ENCODE results near the gene ZMIZ1. TPM values are rescaled to one million over a fixed set of nuclear protein-coding genes. Genes with fewer than 3 reads are reported as not detected.

The ZMIZ1 gene
- total RNA-seq, 1 experiment from 2014 or later, result 35.8 TPM

GRCh38 chr10:79360499-79361342, 292.0 kb downstream of the ZMIZ1 start:
- Histone ChIP-seq H3K36me3 (ENCODE audit: insufficient read depth, low read length, poor library complexity, severe bottlenecking) (peaks cover 4% of the 10 kb centered on the region), H3K4me3 (ENCODE audit: low read depth, low read length, poor library complexity, severe bottlenecking) (no peak overlapping the region), H3K4me1 (ENCODE audit: insufficient read depth, low read length, poor library complexity, severe bottlenecking) (no peaks in the 10 kb centered on the region), H3K27ac (ENCODE audit: low read depth, low read length, poor library complexity, severe bottlenecking) (no peak overlapping the region), H3K27me3 (replicated peaks; ENCODE audit: insufficient read depth, low read depth, low read length, poor library complexity) (peaks cover 10% of the 10 kb centered on the region), H3K9me3 (ENCODE audit: low read depth, low read length, poor library complexity, severe bottlenecking) (no peaks in the 10 kb centered on the region)
- CTCF ChIA-PET, result no interaction called here
- intact Hi-C loops (cut with micrococcal nuclease; ENCODE audit: unreplicated experiment), result no loop called here
- TF ChIP-seq EZH2 (IDR thresholded peaks at IDR 0.05; ENCODE audit: borderline replicate concordance, low read depth, low read length, poor library complexity, severe bottlenecking), result no peak
- no peak for TF ChIP-seq CTCF (conservative IDR thresholded peaks at IDR 0.05; ENCODE audit: low read depth, low read length)
- POLR2A ChIA-PET (ENCODE audit: low non-redundant PET), result no interaction called here
- no TSS peak for BruUV-seq (replicated peaks)
- DNase-seq (ENCODE audit: low spot score), result no peak

DNA sequence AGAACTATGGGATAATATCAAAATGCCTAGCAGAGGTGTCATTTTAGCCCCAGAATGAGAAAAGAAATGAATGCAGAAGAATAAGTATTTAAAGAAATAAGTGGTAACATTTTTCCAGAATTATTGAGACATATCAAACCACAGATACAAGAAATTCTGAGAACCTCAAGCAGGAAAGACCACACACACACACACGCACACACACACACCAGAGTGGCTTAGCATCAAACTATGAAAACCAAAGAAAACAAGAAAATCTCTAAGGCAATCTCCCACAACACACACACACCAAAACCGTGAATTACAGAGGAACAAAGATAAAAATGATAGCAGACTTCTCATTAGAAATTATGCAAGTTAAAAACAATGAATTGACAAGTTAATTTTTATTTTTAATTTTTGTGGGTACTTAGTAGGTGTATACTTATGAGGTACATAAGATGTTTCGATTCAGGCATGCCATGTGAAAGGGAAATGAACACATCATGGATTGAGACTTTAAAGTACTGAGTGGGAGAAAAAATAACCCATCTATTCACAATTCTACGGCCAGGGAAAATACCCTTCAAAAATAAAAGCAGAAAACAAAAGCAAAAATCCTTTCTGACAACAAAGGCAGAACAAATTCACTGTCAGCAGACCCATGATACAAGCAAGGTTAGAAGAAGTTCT, 293.1 kb downstream of the ZMIZ1 start:
- ChIA-PET POLR2A (ENCODE audit: low non-redundant PET) (no interaction called here), CTCF (no interaction called here)
- H3K4me3 ChIP-seq (ENCODE audit: low read depth, low read length, poor library complexity, severe bottlenecking), result no peak overlapping the region
- no TSS peak for BruUV-seq (replicated peaks)
- no peaks in the 10 kb centered on the region for H3K36me3 ChIP-seq (ENCODE audit: insufficient read depth, low read length, poor library complexity, severe bottlenecking)
- H3K27ac ChIP-seq (ENCODE audit: low read depth, low read length, poor library complexity, severe bottlenecking), result no peak overlapping the region
- no peak for DNase-seq (ENCODE audit: low spot score)
- no peaks in the 10 kb centered on the region for H3K9me3 ChIP-seq (ENCODE audit: low read depth, low read length, poor library complexity, severe bottlenecking)
- H3K4me1 ChIP-seq (ENCODE audit: insufficient read depth, low read length, poor library complexity, severe bottlenecking), result no peaks in the 10 kb centered on the region
- peaks cover 10% of the 10 kb centered on the region for H3K27me3 ChIP-seq (replicated peaks; ENCODE audit: insufficient read depth, low read depth, low read length, poor library complexity)
- no peak for TF ChIP-seq EZH2 (IDR thresholded peaks at IDR 0.05; ENCODE audit: borderline replicate concordance, low read depth, low read length, poor library complexity, severe bottlenecking)
- no peak for TF ChIP-seq CTCF (conservative IDR thresholded peaks at IDR 0.05; ENCODE audit: low read depth, low read length)
- intact Hi-C loops (cut with micrococcal nuclease; ENCODE audit: unreplicated experiment), result no loop called here
